SK-MEL-5 (cell line): ENCODE results near the gene SHCBP1L. TPM values are rescaled to one million over a fixed set of nuclear protein-coding genes. Genes with fewer than 3 reads are reported as not detected.

Source experiments
- DNase-seq: peaks from one replicate; pipeline ENCODE4 v3.0.0-alpha.2; 2016; ENCODE audit warnings: low read depth, low spot score
- in situ Hi-C: cut with HindIII; loops from 2 replicates; pipeline ENCODE4 v1.10.0; 2016; ENCODE audit warnings: low sequenced_read_pairs, high pct_unique_total_duplicates, low pct_unique_long_range_greater_than_20kb
- polyA plus RNA-seq, 2 experiments: library from polyadenylated mRNA; depleted of rRNA; stranded (reverse); fragments of >200 nt; gene quantifications; 2 replicates each; pipeline ENCODE4 v1.2.3, GENCODE V29; 2015
- total RNA-seq: library from RNA; depleted of rRNA; stranded (reverse); fragments of >200 nt; shearing (Covaris generic); gene quantifications from 2 replicates; pipeline ENCODE4 v1.2.3, GENCODE V29; 2014; rRNA removed

Gene SHCBP1L
- total RNA-seq, result not detected in 2 replicates
- not detected in 2 replicates for polyA plus RNA-seq (2015; cell fraction: cytosol; rRNA removed)
- not detected in 2 replicates for polyA plus RNA-seq (2015; cell fraction: nucleus; rRNA removed)

DNA sequence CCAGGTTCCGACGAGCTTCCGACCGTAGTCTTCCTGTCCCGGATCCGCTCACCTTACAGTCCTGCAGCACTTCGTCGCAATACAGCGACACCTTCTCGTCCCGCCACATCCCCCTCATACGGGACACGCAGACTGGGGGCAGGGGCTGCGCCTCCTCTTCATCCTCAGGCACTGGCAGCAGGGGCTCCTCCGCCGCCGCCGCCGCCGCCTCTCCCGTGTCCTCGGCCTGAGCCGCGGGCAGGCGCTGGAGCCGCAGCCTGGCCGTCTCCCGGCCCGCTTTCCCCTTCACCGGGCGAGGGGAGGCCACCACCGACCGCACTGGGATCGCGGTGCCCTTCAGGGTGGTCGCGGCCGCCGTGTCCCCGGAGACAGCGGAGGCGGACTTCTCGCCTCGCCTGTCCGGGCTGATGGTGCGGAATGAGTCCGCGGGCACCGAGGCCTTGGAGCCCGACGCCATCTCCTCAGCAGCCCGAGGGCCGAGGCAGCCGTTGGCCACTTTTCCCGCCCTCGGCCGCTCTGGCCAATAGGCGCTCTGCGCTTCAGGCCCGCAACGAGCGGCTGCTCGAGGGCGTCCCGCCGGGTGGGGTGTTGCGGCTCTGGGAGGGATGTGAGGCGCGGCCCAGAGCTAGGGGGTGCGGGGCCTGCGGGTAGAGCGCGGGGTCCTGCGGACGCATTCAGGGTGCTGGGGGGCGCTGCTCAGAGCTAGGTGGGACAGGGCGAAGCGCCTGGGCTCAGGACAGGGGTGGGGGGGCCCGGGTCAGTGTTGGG lies at the start of gene SHCBP1L:
Gene SHCBP1L, minus strand, starts transcription at position 490 of the 768 bp plus-strand sequence. Its CDS starts 33 bp downstream, at position 457.
- in situ Hi-C loops, result no loop called here
- DNase-seq, result no peak

- in situ Hi-C loops, result no loop called here
- no peak for DNase-seq
Measured at GRCh38 chr1:183002267-183002666, 49.3 kb upstream of the SHCBP1L start.

DNA sequence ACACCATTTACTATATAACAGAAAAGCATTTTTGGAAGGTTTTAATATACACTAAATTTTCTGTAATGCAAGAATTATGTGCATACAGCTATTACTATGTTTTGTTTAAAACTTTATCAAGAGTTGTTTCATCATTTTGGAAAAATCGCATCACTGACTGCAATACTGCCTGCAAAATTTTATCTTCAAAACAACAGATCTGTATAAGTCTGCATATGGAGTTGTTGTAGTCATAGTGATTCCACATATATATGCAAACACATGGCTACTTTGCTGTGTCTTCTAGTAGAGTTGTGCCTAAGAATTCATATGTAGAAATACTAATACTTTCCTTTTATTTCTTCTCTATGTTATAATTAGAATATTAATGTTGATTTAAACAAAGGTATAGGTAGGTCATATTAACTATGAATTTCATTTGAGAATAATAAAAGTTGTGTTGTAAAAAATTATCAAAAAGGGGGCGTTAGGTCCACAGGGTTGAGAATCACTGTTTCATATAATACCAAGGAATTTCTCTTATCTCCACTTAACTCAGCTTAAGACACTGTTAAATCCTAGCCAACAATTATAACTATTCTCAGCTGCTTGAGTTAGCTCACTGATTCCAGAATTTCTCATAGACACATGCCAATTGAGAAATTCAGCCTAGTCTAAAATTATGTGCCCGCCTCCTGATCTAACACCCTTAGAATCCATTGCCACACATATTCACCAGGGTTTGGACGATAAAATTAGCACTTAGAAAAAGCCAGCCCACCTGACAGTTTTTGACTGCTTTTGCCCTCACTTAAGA lies 47.4 kb upstream of the SHCBP1L start:
- no peak for DNase-seq
- in situ Hi-C loops, result no loop called here

DNA sequence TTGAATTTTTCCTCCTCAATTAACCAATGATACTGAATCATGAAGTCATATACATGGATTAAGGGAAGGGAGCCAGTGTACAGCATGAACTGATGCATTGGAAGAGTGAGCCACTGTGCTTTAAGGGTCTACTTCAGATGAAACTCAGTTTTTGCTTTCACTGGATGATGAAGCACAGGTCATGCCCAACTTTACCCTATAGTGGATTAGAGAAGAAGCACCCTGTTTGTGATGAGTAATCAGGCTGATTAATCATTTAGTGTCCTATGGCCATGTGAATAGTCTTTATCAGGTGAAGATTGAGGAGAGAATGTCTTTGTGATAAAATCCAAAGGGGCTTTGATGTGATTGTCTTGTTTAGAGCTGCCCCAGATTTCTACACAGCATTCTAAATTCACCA lies 45.5 kb upstream of the SHCBP1L start:
- DNase-seq, result no peak
- in situ Hi-C loops, result no loop called here

- in situ Hi-C loops, result no loop called here
- DNase-seq, result no peak
Measured at GRCh38 chr1:182996816-182997215, 43.9 kb upstream of the SHCBP1L start.

DNA sequence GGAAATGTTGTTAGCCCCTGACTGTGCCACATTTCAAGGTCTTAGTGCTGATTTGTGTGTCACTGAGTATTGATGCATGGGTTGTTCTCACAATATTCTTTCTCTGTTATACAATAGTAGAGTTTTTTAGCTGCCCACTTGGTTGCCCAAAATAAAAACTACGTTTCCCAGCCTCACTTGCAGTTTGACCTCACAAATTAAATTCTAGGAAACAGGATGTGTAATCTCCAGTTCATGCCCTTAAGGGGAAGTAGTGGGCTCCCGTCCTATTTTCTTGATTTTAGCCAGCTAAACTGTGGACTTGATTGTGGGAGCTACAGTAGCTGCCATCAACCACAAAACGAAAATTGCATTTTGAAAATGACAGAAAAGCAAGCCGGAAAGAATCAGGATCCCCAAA lies 42.9 kb upstream of the SHCBP1L start:
- in situ Hi-C loops, result no loop called here
- DNase-seq, result no peak

DNA sequence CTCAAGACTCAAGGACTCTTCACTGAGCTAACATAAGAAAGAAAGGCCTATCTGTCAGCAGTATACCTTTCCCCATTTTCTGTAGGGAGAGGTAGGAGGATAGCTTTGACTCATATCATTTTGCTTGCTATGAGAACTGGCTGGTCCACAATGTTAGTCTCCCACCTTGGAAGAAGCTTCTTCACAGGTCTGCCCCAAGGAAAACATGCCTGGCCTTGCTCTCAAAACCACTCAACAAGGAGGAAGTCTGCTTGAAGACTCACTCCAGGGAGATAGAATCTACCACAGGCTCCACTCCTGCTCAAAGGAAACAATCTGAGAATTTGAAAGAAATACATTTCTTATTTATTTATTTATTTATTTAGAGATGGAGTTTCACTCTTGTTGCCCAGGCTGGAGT lies 40.8 kb upstream of the SHCBP1L start:
- in situ Hi-C loops, result no loop called here
- DNase-seq, result no peak

DNA sequence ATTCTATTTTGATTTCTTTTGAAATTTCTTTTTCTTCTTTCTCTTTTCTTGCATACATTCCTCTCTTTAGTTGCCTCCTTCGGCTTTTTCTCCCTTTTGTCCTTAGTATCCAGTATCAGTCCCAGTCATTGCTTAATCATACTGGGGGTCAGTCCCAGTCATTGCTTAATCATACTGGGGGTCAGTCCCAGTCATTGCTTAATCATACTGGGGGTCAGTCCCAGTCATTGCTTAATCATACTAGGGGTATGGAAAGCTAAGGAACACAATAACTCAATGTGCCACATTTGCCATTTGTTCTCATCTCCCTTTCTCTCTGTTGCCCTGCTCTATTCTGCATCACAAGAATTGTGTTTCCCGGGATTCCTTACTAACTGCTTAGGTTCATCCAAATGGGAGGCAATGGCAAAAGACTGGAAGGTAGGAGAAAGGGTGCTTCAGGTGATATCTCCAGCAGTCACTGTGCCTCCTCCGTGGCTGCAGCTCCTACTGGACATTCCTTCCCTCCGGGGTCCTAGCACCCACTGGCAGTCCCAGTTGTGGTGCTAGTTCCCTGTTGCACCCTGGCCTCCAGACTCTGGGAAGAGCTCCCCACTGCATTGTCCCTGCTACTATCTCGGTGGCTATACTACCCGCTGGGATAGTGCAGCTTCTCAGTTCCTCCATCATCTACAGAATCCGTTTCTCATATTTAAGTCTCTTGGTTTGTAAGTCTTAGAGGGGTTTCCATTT lies 37.6 kb upstream of the SHCBP1L start:
- DNase-seq, result no peak

DNA sequence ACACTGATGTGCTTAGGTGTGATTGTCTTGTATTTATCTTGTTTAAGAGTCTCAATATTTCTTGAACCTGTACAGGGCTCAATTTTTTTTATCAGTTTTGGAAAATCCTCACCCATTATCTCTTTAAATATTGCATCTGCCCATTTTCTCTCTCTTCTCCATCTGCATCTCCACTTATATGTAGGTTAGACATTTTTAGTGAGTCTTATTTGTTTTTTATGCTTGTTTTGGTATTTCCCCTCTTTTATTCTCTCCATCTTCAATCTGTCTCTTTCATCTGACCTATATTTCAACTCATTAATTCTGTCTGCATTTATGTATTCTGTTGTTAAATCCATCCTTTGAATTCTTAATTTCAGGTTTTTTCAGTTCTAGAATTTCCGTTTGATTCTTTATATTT lies 32.9 kb upstream of the SHCBP1L start:
- no peak for DNase-seq
- in situ Hi-C loops, result no loop called here

More for the DNA sequence above, 37.6 kb upstream of the SHCBP1L start:
- in situ Hi-C loops, result no loop called here

DNA sequence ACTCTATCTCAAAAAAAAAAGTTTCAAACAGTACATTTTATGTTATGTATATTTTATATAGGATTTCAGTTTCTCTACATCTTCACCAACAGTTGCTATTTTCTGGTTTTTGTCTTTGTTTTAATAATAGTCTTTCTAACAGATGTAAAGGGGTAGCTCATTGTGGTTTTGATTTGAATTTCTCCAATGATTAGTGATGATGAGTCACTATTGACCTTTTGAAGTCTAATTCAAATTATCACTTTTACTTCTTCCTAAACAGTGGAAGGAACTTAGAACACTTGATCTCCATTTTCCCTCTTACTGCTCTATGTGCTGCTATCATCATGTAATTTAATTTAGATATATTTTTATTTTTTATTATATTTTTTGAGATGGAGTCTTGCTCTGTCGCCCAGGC lies 31.7 kb upstream of the SHCBP1L start:
- in situ Hi-C loops, result no loop called here
- no peak for DNase-seq

GRCh38 chr1:182984138-182984537 lies 31.2 kb upstream of the SHCBP1L start:
- DNase-seq, result no peak
- in situ Hi-C loops, result no loop called here

DNA sequence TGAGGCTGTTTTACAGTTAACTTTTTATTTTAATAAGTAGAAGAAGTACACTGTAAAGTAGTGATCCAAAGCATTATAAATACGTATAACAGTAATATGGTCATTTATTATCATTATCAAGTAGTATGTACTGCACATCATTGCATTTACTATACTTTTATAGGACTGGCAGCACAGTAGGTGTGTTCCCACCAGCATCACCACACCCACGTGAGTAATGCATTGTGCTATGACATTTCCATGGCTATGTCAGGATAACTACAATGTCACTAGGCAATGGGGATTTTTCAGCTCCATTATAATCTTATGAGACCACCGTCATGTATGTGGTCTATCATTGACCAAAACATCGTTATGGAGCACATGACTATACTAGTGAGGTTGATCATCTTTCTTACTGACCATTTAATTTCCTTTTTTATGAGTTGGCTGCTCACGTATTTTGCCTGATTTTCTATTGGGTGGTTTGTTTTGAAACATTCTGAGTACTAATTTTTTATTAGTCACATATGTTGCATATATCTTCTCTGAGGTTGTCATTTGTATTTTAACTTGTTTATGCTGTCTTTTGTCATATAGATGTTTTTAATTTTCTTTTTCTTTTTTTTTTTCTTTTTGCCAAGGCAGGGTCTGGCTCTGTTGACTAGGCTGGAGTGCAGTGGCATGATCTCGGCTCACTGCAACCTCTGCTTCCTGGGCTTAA lies 25.3 kb upstream of the SHCBP1L start:
- no peak for DNase-seq
- in situ Hi-C loops, result no loop called here

GRCh38 chr1:182977480-182977879 lies 24.5 kb upstream of the SHCBP1L start:
- in situ Hi-C loops, result no loop called here
- DNase-seq, result no peak

GRCh38 chr1:182974506-182975191 lies 21.7 kb upstream of the SHCBP1L start:
- in situ Hi-C loops, result no loop called here
- DNase-seq, result no peak

DNA sequence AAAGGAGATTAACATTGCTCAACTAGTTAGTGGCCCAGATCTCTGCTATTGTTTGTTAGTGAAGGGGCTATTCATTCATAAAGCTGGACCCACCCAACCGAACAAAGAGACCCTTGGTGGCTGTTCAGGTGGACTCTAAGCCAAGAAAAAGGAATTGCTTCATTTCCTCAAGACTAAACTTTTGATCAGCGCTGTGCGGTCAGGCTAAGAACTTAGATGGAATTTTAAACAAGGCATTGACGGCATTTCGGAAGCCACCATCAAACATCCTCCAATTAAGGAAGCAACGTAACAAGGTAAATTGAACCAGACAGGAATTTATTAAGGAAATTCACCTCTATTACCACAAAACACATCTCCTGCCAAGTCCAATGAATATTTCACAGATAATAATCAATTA lies 19.9 kb upstream of the SHCBP1L start:
- DNase-seq, result no peak
- in situ Hi-C loops, result no loop called here

DNA sequence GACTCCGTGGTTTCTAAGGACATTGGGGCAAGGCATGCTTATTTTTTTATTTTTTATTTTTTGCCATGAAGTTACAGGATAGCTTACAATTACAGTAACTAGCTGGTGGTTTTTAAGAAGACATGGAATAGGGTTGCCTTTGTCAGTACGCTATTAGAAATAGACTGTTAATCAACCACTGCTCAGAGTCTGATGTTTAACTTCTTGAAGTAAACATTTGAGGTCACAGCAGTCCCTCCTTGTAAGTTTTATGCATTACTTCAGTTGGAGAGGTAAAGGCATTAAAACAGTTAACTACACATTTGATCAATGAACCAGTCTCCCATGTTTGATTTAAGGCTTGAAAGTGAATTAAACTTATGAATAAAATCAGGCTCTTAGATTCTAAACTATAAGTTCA lies 19.3 kb upstream of the SHCBP1L start:
- no peak for DNase-seq

GRCh38 chr1:182971219-182971618 lies 18.3 kb upstream of the SHCBP1L start:
- no peak for DNase-seq
- in situ Hi-C loops, result no loop called here

More for the DNA sequence above, 19.3 kb upstream of the SHCBP1L start:
- in situ Hi-C loops, result no loop called here
